RCC 7860 (cell line): ENCODE results near the gene CDK19.
"Not testable (repeated sequence)": the region's sequence is repeated elsewhere in the genome, so short reads cannot be mapped to it uniquely, and the experiment has no call there.

Source experiments
- DNase-seq: peaks from one replicate; pipeline ENCODE4 v3.0.0-alpha.2; 2015; ENCODE audit warnings: low spot score
- FAIRE-seq: peaks from 2 replicates; lab custom pipeline; 2012; peaks lifted over from hg19 to GRCh38; lab: Jason Lieb, UNC

CDK19 gene

DNA sequence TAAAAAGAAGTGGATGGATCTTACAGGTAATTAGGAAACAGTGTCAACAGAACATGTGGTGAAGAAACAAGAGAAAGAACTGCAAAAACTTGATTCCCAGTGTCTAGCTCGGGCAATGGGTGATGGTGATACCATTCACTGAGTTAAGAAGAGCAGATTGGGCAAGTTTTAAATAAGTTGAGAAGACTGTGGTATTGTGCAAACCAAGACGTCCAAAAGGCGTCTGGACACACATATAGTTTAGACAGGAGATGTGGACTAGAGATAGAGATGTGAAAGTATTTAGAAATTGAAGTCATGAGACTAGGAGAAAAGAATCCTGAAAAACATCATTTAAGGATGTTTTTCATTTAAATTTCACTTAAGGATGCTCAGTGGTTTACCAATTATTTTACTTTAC lies 53.9 kb downstream of the CDK19 start:
- DNase-seq (no peak), FAIRE-seq (no peak)

DNA sequence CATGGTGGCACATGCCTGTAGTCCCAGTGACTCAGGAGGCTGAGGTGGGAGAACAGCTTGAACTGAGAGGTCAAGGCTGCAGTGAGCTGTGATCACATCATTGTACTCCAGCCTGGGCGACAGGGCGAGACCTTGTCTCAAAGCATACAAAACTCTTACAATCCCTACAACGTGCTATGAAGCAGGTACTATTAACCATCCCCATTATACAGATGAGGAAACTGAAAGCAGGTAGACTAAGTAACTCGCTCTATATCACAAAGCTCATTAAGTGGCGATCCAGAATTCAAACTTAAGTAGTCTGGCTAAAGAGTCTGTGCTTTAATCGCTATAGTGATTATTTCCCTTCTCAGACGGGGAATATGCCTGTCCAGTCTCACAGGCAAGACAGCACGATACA lies 54.7 kb downstream of the CDK19 start:
- DNase-seq (no peak), FAIRE-seq (no peak)

GRCh38 chr6:110760098-110760497 lies 55.2 kb downstream of the CDK19 start:
- not testable (repeated sequence) for DNase-seq, FAIRE-seq

DNA sequence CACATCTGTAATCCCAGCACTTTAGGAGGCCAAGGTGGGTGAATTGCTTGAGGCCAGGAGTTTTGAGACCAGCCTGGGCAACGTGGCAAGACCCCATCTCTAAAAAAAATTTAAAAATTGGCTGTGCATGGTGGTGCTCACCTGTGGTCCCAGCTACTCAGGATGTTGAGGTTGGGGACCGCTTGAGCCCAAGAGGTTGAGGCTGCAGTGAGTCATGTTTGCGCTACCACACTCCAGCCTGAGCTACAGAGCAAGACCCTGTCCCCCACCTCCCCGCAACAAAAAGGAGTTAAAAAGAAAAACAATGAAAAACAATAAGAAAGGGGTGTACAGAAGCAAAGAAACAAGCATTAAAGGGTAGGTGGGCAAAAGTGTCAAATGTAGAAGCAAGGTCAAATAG lies 57.3 kb downstream of the CDK19 start:
- no peak for DNase-seq
- no peak for FAIRE-seq

GRCh38 chr6:110756817-110757216 lies 58.5 kb downstream of the CDK19 start:
- no peak for FAIRE-seq

DNA sequence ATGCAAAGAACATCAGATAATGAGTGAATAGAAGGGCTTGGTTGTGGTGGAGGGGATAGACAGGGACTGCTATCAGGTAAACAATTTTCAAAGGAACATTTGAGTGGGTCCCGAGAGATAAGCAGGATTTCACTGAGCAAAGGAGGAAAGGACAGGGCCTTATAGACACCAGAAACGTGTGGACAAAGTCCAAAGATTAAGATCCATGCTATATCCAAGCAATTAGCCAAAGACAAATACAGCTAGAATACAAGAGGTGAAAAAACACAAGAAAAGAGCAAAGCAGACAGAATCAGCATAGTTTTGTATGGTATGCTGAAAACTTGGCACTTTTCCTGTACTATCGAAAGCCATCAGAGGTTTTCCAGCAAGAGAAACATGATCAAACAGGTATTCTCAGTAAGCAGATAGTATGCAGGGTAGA lies 59.8 kb downstream of the CDK19 start:
- DNase-seq (no peak), FAIRE-seq (no peak)

More at GRCh38 chr6:110756817-110757216, 58.5 kb downstream of the CDK19 start:
- DNase-seq = no peak

DNA sequence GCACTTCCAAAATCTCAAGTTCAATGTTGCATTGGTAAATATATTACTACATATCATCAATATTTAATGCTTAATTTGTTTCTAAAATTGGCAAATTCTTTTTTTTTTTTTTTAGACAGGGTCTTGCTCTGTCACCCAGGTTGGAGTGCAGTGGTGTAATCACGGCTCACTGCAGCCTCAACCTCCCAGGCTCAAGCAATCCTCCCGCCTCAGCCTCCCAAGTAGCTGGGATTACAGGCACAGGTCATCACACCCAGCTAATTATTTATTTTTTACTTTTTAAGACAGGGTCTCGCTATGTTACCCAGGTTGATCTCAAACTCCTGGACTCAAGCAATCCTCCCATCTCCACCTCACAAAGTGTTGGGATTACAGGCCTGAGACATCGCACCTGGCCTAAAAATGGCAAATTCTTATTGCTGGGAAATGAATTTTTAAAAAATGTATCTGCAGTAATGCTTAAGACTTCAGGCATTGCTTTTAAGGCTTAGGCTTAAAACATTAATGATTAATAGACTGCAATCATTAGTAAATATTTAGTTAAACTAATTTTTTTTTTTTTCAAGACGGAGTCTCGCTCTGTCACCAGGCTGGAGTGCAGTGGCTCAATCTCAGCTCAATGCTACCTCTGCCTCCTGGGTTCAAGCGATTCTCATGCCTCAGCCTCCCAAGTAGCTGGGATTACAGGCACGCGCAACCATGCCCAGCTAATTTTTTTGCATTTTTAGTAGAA lies 61.2 kb downstream of the CDK19 start:
- not testable (repeated sequence) for FAIRE-seq, DNase-seq

DNA sequence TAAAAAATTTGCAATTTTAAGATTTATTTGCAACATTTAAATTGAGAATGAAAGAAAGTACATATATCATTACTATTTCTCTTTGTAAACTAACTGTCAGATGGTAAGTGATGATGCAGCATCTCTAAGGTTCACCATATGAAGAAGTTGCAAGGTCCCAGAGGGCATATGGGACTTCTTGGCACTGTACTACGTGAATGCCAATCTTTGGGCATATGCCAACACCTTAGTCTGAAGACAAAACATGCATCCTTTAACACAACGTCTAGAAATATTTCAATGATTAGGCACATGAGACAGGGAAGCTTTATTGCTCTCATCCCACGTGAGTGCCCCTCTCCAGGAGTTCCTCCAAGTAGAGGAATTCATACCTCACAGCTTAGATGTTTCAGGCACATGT lies 66.8 kb downstream of the CDK19 start:
- DNase-seq (no peak), FAIRE-seq (no peak)

- FAIRE-seq (peak; percentile 80), DNase-seq (peak; percentile 37)
These were observed 68.6 kb downstream of the CDK19 start for GRCh38 chr6:110746680-110747079.

GRCh38 chr6:110744991-110745390 lies 70.3 kb downstream of the CDK19 start:
- DNase-seq = no peak
- FAIRE-seq = no peak

- FAIRE-seq, DNase-seq: not testable (repeated sequence)
These were observed 72.7 kb downstream of the CDK19 start for GRCh38 chr6:110742552-110742951.

- DNase-seq (no peak), FAIRE-seq (no peak)
These were observed 73.8 kb downstream of the CDK19 start for GRCh38 chr6:110741517-110741916.

DNA sequence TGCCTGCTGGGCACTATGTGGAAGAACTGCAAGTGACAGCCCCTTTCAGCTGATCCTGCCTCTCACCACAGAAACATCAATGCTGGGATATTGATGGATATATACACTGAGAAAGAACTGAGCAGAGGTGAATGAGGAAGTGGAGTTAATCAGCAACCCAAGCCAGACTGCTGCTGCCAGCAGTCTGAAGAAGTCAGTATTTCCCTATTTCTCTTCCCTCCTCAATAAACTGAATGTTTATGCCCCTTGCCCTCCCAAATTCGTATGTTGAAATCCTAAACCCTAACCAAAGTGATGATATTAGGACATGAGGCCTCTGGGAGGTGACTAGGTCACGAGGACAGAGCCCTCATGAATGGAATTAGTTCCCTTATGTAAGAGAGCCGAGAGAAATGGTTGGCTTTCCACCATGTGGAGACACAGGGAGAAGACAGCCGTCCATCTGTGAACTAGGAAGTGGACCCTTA lies 76.3 kb downstream of the CDK19 start:
- FAIRE-seq = no peak

DNA sequence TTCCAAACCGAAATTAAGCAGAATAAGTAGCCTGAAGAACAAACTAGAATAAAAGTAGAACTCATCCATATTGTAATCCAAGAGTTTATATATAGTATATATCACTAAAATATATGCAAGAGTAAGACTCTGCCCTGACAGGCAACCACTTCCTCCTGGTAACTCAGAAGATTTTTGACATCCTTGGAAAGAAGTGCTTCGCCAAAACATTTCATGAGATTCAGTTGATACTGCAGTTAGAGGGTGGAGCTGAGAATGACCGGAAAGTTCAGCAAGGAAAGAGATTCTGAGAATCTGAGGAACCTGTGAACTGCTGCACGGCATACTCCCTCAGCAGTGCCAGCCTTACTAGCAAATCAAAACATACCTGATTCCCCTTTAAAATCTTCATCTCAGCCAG lies 79.6 kb downstream of the CDK19 start:
- DNase-seq (no peak), FAIRE-seq (no peak)

More for the DNA sequence above, 76.3 kb downstream of the CDK19 start:
- DNase-seq = no peak

DNA sequence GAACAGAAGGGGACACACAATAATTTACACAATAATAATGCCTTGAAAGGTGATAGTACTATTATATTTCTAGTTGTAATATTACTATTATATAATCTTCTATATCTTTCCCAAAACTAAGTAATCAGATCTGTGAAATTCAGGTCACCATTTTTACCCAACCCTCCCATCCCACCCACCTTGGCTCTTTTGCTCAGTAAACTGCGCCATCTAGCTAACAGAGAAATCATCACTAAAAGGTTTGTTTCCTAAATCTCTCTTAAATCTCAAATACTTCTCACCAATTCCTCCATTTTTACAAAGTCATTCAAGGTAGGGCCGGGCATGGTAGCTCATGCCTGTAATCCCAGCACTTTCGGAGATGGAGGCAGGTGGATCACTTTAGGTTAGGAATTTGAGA lies 83.4 kb downstream of the CDK19 start:
- DNase-seq = no peak
- FAIRE-seq = no peak

DNA sequence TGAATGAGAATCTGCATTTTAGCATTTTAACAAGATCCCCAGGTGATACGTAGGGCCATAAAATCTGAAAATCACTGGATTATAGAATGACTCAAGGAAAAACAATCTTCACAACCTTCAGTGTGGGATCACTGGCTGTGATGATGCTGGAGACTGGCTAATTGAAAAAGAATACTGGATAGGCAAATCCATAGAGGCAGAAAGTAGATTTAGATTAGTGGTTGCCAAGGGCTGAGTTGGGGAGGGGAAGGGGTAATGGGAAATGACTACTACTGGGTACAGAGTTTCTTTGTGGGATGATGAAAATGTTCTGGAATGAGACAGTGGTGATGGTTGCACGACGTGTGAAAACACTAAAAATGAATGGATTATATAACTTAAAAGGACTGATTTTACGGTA lies 84.1 kb downstream of the CDK19 start:
- DNase-seq (no peak), FAIRE-seq (no peak)

DNA sequence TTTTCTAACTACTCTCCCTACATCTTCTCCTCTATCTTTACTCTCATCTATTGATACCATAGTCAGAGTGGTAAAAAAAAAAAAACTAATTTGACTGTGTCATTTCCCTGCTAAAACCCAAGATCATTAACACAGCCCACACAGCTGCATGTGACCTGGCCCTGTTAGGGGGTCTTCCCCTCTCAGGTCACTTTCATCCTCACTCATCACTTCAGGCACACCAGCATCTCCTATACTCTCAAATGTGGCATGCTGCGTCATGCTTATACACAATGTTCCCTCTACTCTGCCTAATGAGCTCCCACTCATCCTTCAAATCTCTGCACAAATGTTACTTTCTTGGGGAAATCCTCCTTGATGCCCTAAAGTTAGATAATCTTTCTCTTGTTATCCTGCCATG lies 86.8 kb downstream of the CDK19 start:
- FAIRE-seq (no peak), DNase-seq (no peak)

- DNase-seq (no peak), FAIRE-seq (no peak)
These were observed 92.3 kb downstream of the CDK19 start for GRCh38 chr6:110723017-110723416.

- DNase-seq (no peak), FAIRE-seq (no peak)
These were observed 95.2 kb downstream of the CDK19 start for GRCh38 chr6:110720066-110720465.

- not testable (repeated sequence) for FAIRE-seq
These were observed 95.7 kb downstream of the CDK19 start for GRCh38 chr6:110719601-110720000.

GRCh38 chr6:110714143-110714542 lies 101.1 kb downstream of the CDK19 start:
- no peak for DNase-seq
- no peak for FAIRE-seq

More at GRCh38 chr6:110719601-110720000, 95.7 kb downstream of the CDK19 start:
- DNase-seq = not testable (repeated sequence)

DNA sequence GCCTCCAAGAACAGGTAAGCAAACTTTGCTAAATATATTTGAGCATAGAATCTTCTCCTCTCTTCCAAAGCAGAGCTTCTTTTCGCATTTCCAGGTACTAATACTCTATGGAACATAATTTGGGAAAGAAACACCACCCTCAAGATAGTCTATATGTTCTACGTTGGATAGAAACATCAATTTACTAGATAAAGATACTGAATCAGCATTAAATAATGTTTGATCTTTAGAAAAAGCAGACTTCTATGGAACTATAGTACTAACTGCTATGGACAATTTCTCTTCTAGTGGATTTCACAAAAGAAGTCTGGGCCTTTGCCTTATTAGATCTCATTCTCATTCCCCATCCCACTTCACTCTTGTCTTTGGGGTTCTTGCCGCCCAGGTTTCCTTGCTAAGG lies 103.0 kb downstream of the CDK19 start:
- FAIRE-seq = no peak
- DNase-seq = no peak

- FAIRE-seq = no peak
- DNase-seq = no peak
These were observed 105.2 kb downstream of the CDK19 start for GRCh38 chr6:110710115-110710514.
